AG09309 (cell line): ENCODE measurements around the gene SH3RF2.
A peak's percentile ranks its signal among the peaks of the same experiment; 100 is the strongest.
"Not testable (repeated sequence)": the region's sequence is repeated elsewhere in the genome, so short reads cannot be mapped to it uniquely, and the experiment has no call there.

ENCODE experiments used
- DNase-seq: peaks from one replicate; pipeline ENCODE4 v3.0.0-alpha.2; 2010; ENCODE audit warnings: low read depth
- H3K4me3 ChIP-seq: 2 replicates; pipeline ENCODE4 v1.5.1; 2011; ENCODE audit warnings: mild to moderate bottlenecking, low read depth, low read length, moderate library complexity; ENCODE audit not compliant: control insufficient read depth
- TF ChIP-seq, protein P1 (sequence below): IDR thresholded peaks from 2 replicates; pipeline ENCODE4 v1.5.1; 2011; ENCODE audit warnings: mild to moderate bottlenecking, low read depth, low read length, inconsistent platforms; ENCODE audit not compliant: insufficient read depth, control insufficient read depth; ENCODE audit errors: missing control alignments

The SH3RF2 gene, protein sequence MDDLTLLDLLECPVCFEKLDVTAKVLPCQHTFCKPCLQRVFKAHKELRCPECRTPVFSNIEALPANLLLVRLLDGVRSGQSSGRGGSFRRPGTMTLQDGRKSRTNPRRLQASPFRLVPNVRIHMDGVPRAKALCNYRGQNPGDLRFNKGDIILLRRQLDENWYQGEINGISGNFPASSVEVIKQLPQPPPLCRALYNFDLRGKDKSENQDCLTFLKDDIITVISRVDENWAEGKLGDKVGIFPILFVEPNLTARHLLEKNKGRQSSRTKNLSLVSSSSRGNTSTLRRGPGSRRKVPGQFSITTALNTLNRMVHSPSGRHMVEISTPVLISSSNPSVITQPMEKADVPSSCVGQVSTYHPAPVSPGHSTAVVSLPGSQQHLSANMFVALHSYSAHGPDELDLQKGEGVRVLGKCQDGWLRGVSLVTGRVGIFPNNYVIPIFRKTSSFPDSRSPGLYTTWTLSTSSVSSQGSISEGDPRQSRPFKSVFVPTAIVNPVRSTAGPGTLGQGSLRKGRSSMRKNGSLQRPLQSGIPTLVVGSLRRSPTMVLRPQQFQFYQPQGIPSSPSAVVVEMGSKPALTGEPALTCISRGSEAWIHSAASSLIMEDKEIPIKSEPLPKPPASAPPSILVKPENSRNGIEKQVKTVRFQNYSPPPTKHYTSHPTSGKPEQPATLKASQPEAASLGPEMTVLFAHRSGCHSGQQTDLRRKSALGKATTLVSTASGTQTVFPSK

DNA sequence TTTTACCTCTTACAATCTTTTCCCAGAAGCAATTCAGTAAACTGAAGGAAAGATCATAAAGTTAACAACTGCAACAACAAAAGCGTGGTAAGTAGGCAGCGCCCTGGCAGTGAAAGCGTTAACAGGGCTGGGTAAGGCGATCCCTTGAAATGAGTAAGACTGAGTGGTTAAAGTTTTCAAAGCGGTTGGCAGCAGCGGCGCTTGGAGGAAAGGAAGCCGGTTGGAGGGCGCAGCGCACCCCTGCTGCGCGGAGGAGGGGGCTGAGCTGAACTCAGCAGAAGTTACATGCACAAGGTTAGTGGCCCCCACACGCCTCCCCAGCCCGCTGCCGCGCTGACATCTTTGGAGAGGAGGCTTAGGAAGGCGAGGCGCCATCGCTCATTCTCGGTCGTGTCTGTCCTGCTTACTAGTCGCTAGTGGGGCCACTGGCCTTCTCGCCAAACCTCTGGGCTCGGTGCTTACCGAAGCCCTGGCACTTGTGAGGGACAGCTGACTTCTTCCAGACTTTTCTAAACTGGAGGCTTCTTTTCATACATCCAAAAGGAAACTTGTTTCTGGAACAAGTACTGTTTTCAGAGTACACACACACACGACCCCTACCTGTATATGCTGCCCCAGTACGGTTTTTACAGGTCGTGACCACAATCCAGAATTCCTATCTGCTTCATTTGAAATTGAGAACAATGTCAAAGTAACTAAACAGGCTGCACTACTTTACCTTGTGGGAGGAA is at the start of gene SH3RF2:
SH3RF2 (plus strand) TSS at position 178 of the 731 bp plus-strand sequence. CDS start 1,351 bp downstream, outside the sequence.
- peak within 1 kb of the TSS; percentile 56 for H3K4me3 ChIP-seq
- TF ChIP-seq, protein P1, sequence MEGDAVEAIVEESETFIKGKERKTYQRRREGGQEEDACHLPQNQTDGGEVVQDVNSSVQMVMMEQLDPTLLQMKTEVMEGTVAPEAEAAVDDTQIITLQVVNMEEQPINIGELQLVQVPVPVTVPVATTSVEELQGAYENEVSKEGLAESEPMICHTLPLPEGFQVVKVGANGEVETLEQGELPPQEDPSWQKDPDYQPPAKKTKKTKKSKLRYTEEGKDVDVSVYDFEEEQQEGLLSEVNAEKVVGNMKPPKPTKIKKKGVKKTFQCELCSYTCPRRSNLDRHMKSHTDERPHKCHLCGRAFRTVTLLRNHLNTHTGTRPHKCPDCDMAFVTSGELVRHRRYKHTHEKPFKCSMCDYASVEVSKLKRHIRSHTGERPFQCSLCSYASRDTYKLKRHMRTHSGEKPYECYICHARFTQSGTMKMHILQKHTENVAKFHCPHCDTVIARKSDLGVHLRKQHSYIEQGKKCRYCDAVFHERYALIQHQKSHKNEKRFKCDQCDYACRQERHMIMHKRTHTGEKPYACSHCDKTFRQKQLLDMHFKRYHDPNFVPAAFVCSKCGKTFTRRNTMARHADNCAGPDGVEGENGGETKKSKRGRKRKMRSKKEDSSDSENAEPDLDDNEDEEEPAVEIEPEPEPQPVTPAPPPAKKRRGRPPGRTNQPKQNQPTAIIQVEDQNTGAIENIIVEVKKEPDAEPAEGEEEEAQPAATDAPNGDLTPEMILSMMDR: no peak
- no peak for DNase-seq

DNA sequence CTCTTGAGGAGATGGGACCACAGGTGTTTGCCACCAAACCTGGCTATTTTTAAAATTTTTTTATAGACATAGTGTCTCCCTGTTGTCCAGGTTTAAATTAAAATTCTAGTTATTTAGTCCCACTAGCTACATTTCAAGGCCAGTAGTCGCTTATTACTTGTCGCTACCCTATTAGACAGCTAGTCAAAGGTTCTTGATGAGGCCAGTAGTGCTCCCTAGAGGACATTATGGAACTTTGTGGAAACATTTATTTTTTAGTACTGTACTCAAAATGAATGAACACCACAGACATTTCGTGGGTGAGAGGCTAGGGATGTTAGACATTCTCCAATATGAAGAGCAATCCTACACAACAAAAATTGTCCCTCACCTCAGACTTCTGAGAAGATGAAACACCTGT is 49.2 kb upstream of the SH3RF2 start:
- DNase-seq: no peak
- no peak overlapping the region for H3K4me3 ChIP-seq
- TF ChIP-seq, protein P1: no peak

DNA sequence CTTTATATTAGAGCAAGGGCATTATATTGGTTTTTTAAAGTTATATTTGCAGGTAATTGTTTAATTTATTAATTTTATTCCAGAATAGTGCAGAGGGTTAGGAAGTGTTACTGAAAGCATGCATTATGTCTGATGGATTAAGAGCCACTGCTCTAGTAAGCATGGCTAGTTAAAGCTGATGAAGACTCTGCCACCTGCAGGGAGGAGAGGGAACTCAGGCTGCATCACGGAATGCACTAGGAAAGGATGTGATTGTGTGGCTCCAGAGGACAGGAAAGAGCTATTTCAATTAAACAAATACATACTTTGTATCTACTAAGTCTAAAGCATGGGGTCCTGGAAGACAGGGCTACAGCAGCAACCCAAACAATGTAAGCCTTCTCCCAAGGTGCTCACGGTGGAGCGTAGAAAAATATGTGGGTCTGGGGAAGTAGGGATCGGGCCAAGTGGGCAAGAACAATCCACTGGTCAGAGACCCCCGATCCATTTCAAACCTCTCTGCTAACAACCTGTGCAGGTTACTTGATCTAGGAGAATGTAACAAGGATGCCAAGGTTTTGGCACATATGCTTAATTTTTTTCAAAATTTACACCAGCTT is 48.3 kb upstream of the SH3RF2 start:
- H3K4me3 ChIP-seq: no peak overlapping the region
- TF ChIP-seq, protein P1: peak; percentile 87
- DNase-seq: no peak

- no peak overlapping the region for H3K4me3 ChIP-seq
- no peak for DNase-seq
- TF ChIP-seq, protein P1: no peak
Observed at GRCh38 chr5:145889611-145890010, 46.8 kb upstream of the SH3RF2 start.

- H3K4me3 ChIP-seq, DNase-seq: not testable (repeated sequence)
Observed at GRCh38 chr5:145891378-145891777, 45.0 kb upstream of the SH3RF2 start.

- H3K4me3 ChIP-seq: no peak overlapping the region
- TF ChIP-seq, protein P1: no peak
- DNase-seq: no peak
Observed at GRCh38 chr5:145898171-145898570, 38.2 kb upstream of the SH3RF2 start.
